ENCODE measurements around the gene MCRIP2. TPM values are rescaled to one million over a fixed set of nuclear protein-coding genes. Genes with fewer than 3 reads are reported as not detected.
A peak's percentile ranks its signal among the peaks of the same experiment; 100 is the strongest.

MCRIP2 gene
- total and polyA plus RNA-seq, 9 of the 15 experiments (the other 6 are each of a cell fraction or from before 2014, with no cell fraction given) = 0.80 to 120 (median 35.2) TPM

- TF ChIP-seq POLR2G (IDR thresholded peaks at IDR 0.05; ENCODE audit: low read depth, low read length) (peak; percentile 83), ZNF717 (CRISPR knock-in tag; IDR thresholded peaks at IDR 0.05) (no peak), KAT8 (IDR thresholded peaks at IDR 0.05; ENCODE audit: low read depth) (no peak), FIP1L1 (IDR thresholded peaks at IDR 0.05; ENCODE audit: low read depth, low read length, poor library complexity, severe bottlenecking) (no peak), GATAD2B (IDR thresholded peaks at IDR 0.05; ENCODE audit: borderline replicate concordance) (peak; percentile 93), EGR1 (conservative IDR thresholded peaks at IDR 0.05) (peak; percentile 81), AFF4 (CRISPR knock-in tag; IDR thresholded peaks at IDR 0.05) (no peak), PHF8 (IDR thresholded peaks at IDR 0.05; ENCODE audit: borderline replicate concordance, low read length) (peak; percentile 86; the same call in 1 of the 2 replicates), RB1 (IDR thresholded peaks at IDR 0.05; ENCODE audit: low read depth) (peak; percentile 51; the same call in 1 of the 2 replicates), MTA2 (IDR thresholded peaks at IDR 0.05; ENCODE audit: low read depth) (no peak)
- TF ChIP-seq, protein P1, sequence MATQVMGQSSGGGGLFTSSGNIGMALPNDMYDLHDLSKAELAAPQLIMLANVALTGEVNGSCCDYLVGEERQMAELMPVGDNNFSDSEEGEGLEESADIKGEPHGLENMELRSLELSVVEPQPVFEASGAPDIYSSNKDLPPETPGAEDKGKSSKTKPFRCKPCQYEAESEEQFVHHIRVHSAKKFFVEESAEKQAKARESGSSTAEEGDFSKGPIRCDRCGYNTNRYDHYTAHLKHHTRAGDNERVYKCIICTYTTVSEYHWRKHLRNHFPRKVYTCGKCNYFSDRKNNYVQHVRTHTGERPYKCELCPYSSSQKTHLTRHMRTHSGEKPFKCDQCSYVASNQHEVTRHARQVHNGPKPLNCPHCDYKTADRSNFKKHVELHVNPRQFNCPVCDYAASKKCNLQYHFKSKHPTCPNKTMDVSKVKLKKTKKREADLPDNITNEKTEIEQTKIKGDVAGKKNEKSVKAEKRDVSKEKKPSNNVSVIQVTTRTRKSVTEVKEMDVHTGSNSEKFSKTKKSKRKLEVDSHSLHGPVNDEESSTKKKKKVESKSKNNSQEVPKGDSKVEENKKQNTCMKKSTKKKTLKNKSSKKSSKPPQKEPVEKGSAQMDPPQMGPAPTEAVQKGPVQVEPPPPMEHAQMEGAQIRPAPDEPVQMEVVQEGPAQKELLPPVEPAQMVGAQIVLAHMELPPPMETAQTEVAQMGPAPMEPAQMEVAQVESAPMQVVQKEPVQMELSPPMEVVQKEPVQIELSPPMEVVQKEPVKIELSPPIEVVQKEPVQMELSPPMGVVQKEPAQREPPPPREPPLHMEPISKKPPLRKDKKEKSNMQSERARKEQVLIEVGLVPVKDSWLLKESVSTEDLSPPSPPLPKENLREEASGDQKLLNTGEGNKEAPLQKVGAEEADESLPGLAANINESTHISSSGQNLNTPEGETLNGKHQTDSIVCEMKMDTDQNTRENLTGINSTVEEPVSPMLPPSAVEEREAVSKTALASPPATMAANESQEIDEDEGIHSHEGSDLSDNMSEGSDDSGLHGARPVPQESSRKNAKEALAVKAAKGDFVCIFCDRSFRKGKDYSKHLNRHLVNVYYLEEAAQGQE (IDR thresholded peaks at IDR 0.05; ENCODE audit: borderline replicate concordance) = no peak
- TF ChIP-seq, protein P1 (CRISPR knock-in tag; IDR thresholded peaks at IDR 0.05; ENCODE audit: low read depth) = peak; percentile 62; the same call in 1 of the 2 replicates
Observed at GRCh38 chr16:679814-680624, 38.4 kb downstream of the MCRIP2 start, which contains the start of gene STUB1 (continued).
